Activated naive CD8-positive, alpha-beta T cell (primary cell): Measurements from ENCODE around the gene ZBED5.
"Not testable (repeated sequence)": the region's sequence is repeated elsewhere in the genome, so short reads cannot be mapped to it uniquely, and the experiment has no call there.

ENCODE experiments used
- H3K27ac Mint-ChIP-seq: one replicate; pipeline ENCODE4 v1.8.0; 2021; ENCODE audit warnings: mixed read lengths
- H3K27me3 Mint-ChIP-seq: one replicate; pipeline ENCODE4 v1.8.0; 2021; ENCODE audit warnings: mixed read lengths
- H3K36me3 Mint-ChIP-seq: one replicate; pipeline ENCODE4 v1.8.0; 2021; ENCODE audit warnings: mixed read lengths
- H3K4me1 Mint-ChIP-seq: one replicate; pipeline ENCODE4 v1.8.0; 2021; ENCODE audit warnings: low read depth, mixed read lengths
- H3K4me3 Mint-ChIP-seq: one replicate; pipeline ENCODE4 v1.8.0; 2021; ENCODE audit warnings: mild to moderate bottlenecking, mixed read lengths
- H3K9me3 Mint-ChIP-seq: one replicate; pipeline ENCODE4 v1.8.0; 2021; ENCODE audit warnings: low read depth, mixed read lengths

Gene ZBED5

GRCh38 chr11:10890083-10890482, 32.2 kb upstream of the ZBED5 start:
- not testable (repeated sequence) for H3K4me3 Mint-ChIP-seq, H3K27me3 Mint-ChIP-seq, H3K27ac Mint-ChIP-seq, H3K4me1 Mint-ChIP-seq, H3K9me3 Mint-ChIP-seq
- H3K36me3 Mint-ChIP-seq, result peaks cover 13% of the 10 kb centered on the region

GRCh38 chr11:10887307-10887706, 29.5 kb upstream of the ZBED5 start:
- no peak overlapping the region for H3K27ac Mint-ChIP-seq
- H3K4me3 Mint-ChIP-seq, result no peak overlapping the region
- peaks cover 21% of the 10 kb centered on the region for H3K36me3 Mint-ChIP-seq
- peaks cover 3% of the 10 kb centered on the region for H3K27me3 Mint-ChIP-seq
- no peaks in the 10 kb centered on the region for H3K4me1 Mint-ChIP-seq
- peaks cover 8% of the 10 kb centered on the region for H3K9me3 Mint-ChIP-seq

DNA sequence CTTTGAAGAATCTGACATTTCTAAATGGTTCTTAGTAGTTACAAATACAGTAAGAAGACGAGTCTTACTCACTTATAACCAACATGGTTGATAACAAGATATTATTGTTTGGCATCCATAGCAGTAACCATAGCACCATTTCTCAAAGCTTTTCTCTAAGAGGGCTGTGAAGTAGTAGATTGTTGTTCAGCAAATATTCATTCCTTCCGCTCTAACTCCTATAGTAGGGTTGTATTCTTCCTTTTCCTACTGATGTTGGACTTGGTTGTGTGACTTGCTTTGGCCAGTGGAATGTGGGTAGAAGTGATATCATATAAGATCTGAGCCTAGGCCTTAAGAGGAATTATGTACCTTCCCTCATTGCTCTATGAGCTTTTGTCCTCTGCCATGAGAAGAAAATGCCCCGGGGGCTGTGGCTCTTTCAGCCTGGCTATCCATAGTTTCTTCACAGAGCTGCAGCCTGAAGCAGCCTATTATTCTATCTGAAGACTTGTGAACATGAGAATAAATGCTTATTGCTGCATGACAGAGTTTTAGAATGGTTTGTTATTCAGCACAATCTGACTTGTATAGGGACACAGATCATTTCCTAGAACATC, 28.9 kb upstream of the ZBED5 start:
- H3K4me3 Mint-ChIP-seq, result no peak overlapping the region

GRCh38 chr11:10885703-10886363, 28.0 kb upstream of the ZBED5 start:
- H3K4me1 Mint-ChIP-seq, result no peaks in the 10 kb centered on the region
- H3K36me3 Mint-ChIP-seq, result peaks cover 21% of the 10 kb centered on the region
- peaks cover 8% of the 10 kb centered on the region for H3K9me3 Mint-ChIP-seq
- H3K27ac Mint-ChIP-seq, result no peak overlapping the region
- peaks cover 3% of the 10 kb centered on the region for H3K27me3 Mint-ChIP-seq
- H3K4me3 Mint-ChIP-seq, result no peak overlapping the region

More for the DNA sequence above, 28.9 kb upstream of the ZBED5 start:
- H3K4me1 Mint-ChIP-seq, result no peaks in the 10 kb centered on the region
- H3K9me3 Mint-ChIP-seq, result peaks cover 8% of the 10 kb centered on the region
- H3K36me3 Mint-ChIP-seq, result peaks cover 21% of the 10 kb centered on the region
- H3K27me3 Mint-ChIP-seq, result peaks cover 3% of the 10 kb centered on the region
- H3K27ac Mint-ChIP-seq, result no peak overlapping the region

DNA sequence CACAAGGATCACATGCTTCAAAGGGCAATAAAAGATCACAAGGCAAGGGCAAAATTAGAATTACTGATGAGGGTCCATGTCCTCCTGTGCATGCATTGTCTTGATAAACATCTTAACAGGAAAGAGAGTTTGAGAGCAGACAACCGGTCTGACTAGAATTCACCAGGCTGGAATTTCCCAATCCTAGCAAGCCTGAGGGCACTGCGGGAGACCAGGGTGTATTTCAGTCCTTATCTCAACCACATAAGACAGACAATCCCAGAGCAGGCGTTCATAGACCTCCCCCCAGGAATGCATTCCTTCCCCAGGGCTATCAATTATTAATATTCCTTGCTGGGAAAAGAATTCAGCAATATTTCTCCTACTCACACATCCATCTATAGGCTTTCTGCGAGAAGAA, 26.4 kb upstream of the ZBED5 start:
- not testable (repeated sequence) for H3K4me1 Mint-ChIP-seq, H3K4me3 Mint-ChIP-seq, H3K9me3 Mint-ChIP-seq, H3K27me3 Mint-ChIP-seq, H3K27ac Mint-ChIP-seq
- H3K36me3 Mint-ChIP-seq, result peaks cover 19% of the 10 kb centered on the region

DNA sequence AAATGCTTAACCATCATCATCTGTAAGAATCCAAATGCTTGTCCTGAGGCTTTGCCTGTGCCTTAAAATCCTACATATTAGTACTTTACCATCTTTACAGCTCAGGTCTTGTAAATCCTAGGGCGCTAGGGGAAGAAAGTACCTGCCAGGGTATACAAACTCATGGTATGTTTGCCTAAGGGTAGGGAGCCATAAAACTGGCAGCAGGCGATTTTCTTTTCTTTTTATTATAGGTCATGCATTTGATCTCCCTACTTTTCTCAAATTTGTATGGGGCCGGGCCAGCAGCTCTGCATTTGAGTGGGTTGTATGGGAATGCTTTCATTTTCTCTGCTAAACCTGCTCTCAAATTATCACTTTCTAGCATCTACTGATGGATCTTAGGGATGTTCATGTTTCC, 24.0 kb upstream of the ZBED5 start:
- no peaks in the 10 kb centered on the region for H3K27me3 Mint-ChIP-seq
- H3K27ac Mint-ChIP-seq, result no peak overlapping the region
- H3K4me3 Mint-ChIP-seq, result no peak overlapping the region
- H3K9me3 Mint-ChIP-seq, result peaks cover 4% of the 10 kb centered on the region
- H3K36me3 Mint-ChIP-seq, result peaks cover 18% of the 10 kb centered on the region
- H3K4me1 Mint-ChIP-seq, result peaks cover 11% of the 10 kb centered on the region

- Mint-ChIP-seq H3K4me1 (peaks cover 19% of the 10 kb centered on the region), H3K9me3 (peaks cover 5% of the 10 kb centered on the region), H3K27me3 (no peaks in the 10 kb centered on the region), H3K4me3 (no peak overlapping the region), H3K27ac (peak overlapping the region; percentile 76), H3K36me3 (peaks cover 29% of the 10 kb centered on the region)
Measured at GRCh38 chr11:10878408-10879214, 20.8 kb upstream of the ZBED5 start.

- peaks cover 19% of the 10 kb centered on the region for H3K4me1 Mint-ChIP-seq
- H3K27me3 Mint-ChIP-seq, result no peaks in the 10 kb centered on the region
- peaks cover 37% of the 10 kb centered on the region for H3K36me3 Mint-ChIP-seq
- H3K27ac Mint-ChIP-seq, result no peak overlapping the region
- no peak overlapping the region for H3K4me3 Mint-ChIP-seq
- H3K9me3 Mint-ChIP-seq, result peaks cover 11% of the 10 kb centered on the region
Measured at GRCh38 chr11:10876158-10876557, 18.3 kb upstream of the ZBED5 start.

- H3K4me1 Mint-ChIP-seq, result peaks cover 19% of the 10 kb centered on the region
- H3K27me3 Mint-ChIP-seq, result no peaks in the 10 kb centered on the region
- H3K36me3 Mint-ChIP-seq, result peaks cover 36% of the 10 kb centered on the region
- H3K4me3 Mint-ChIP-seq, result no peak overlapping the region
- no peak overlapping the region for H3K27ac Mint-ChIP-seq
- H3K9me3 Mint-ChIP-seq, result peaks cover 11% of the 10 kb centered on the region
Measured at GRCh38 chr11:10875430-10876021, 17.7 kb upstream of the ZBED5 start.

- Mint-ChIP-seq H3K27me3 (no peaks in the 10 kb centered on the region), H3K36me3 (peaks cover 29% of the 10 kb centered on the region), H3K4me3 (no peak overlapping the region), H3K4me1 (peaks cover 13% of the 10 kb centered on the region), H3K27ac (no peak overlapping the region), H3K9me3 (peaks cover 11% of the 10 kb centered on the region)
Measured at GRCh38 chr11:10872097-10872496, 14.2 kb upstream of the ZBED5 start.

GRCh38 chr11:10868352-10868751, 10.5 kb upstream of the ZBED5 start:
- Mint-ChIP-seq H3K4me3 (no peak overlapping the region), H3K36me3 (peaks cover 12% of the 10 kb centered on the region), H3K27me3 (no peaks in the 10 kb centered on the region), H3K27ac (no peak overlapping the region), H3K4me1 (peaks cover 13% of the 10 kb centered on the region), H3K9me3 (peaks cover 6% of the 10 kb centered on the region)

DNA sequence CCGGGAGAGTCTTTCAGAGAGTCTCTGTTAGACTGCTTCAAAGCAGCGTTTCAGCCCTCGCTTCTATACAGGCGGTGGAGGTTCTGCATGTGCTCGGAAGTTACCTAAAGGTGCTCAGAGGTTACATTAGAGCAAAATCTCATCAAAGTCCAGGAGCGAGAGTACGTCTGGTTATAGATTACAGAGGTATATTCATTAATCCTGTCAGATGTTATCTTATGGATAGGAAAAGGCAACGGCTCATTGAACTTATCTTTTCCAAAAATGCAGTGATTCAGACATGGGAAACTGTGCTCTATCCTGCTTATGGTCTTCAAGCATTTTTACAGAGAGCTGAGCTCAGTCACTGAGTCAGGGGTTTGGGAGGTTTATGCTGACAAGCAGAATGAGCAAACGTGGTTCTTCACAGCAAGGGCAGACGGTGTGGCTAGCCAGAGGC, 9.1 kb upstream of the ZBED5 start:
- Mint-ChIP-seq H3K9me3 (no peaks in the 10 kb centered on the region), H3K4me1 (peaks cover 22% of the 10 kb centered on the region), H3K36me3 (peaks cover 7% of the 10 kb centered on the region), H3K4me3 (no peak overlapping the region), H3K27me3 (no peaks in the 10 kb centered on the region), H3K27ac (no peak overlapping the region)

DNA sequence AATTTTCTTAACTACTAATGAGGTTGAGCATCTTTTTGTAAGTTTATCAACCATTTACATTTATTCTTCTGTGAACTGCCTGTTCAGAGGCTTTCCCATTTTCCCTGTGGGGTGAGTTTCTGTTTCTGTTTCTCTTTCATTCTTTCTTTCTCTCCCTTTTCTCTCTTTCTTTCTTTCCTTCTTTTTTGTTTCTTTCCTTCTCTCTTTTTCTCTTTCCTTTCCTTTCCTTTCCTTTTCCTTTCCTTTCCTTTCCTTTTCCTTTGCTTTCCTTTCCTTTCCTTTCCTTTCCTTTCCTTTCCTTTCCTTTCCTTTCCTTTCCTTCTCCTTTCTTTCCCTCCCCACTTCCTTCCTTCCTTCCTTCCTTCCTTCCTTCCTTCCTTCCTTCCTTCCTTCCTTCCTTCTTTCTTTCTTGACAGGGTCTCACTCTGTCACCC, 8.0 kb upstream of the ZBED5 start:
- Mint-ChIP-seq H3K4me1 (peaks cover 23% of the 10 kb centered on the region), H3K9me3 (no peaks in the 10 kb centered on the region), H3K4me3 (no peak overlapping the region), H3K27ac (peak overlapping the region; percentile 34), H3K36me3 (peaks cover 2% of the 10 kb centered on the region), H3K27me3 (no peaks in the 10 kb centered on the region)

DNA sequence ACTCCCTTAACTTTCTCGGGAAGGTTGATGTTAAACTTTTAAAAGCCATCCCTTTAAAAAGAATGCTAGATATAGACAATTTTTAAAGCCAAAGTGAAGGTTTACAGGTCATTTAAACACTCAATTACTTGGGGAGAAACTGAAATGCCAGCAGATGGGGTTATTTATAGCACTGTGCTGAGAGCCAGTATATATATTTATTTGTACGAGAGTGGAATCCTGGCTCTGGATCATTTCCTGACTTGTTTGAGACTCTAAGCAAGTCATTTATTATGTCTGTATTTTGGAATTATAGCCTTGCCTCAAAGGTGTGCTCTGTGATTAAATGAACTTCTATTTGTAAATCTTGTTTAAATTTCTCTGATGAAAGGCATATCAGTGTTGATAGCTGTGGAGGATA, 6.8 kb upstream of the ZBED5 start:
- H3K36me3 Mint-ChIP-seq, result peaks cover 2% of the 10 kb centered on the region
- H3K27ac Mint-ChIP-seq, result no peak overlapping the region
- H3K4me1 Mint-ChIP-seq, result peaks cover 33% of the 10 kb centered on the region
- H3K4me3 Mint-ChIP-seq, result no peak overlapping the region
- H3K9me3 Mint-ChIP-seq, result no peaks in the 10 kb centered on the region
- no peaks in the 10 kb centered on the region for H3K27me3 Mint-ChIP-seq

- Mint-ChIP-seq H3K27ac (peak overlapping the region; percentile 52), H3K4me3 (no peak overlapping the region), H3K9me3 (no peaks in the 10 kb centered on the region), H3K27me3 (no peaks in the 10 kb centered on the region), H3K4me1 (peaks cover 32% of the 10 kb centered on the region), H3K36me3 (peaks cover 2% of the 10 kb centered on the region)
Measured at GRCh38 chr11:10862446-10862845, 4.6 kb upstream of the ZBED5 start.
